Measurements from ENCODE around the gene TSPOAP1. TPM values are rescaled to one million over a fixed set of nuclear protein-coding genes. Genes with fewer than 3 reads are reported as not detected.

TSPOAP1 gene
- total RNA-seq, 1 donor from 2014 or later, result 21.0 TPM

DNA sequence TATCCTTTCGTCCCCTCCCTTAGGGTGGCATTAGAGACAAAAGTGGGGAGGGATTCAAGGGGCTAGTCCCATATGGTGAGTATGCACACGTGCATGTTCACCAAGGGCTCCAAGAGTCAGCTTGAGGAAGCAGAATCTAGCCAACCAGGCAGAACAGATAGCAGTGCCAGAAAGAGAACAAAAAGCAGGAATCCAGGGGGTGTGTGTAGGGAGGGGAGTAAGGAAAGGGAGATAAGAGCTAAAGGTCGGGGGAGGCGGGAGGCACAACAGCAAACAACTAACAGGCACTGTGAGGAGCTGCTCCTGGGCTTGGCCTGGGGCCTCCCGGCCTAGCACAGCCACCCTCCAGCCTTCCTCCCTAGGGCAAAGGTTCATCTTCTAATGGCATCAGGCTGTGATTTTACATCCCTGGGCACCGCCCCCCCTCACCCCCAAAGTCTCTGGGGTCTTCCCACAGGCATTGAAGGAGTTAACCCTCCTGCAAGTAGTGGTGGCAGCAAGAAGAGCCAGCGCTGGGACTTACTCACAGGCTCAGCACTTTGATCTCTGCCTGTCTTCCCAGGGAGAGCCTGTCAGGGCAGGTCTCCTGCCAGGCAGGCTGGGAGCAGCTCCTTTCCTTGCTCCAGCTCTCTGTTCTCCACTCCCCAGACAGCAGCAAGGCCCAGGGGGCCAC is 35.8 kb upstream of the TSPOAP1 start:
- no peak overlapping the region for H3K4me3 ChIP-seq
- intact Hi-C loops (cut with DNase I), result no loop called here
- DNase-seq (no peak), ATAC-seq (no peak)
- H3K4me1 ChIP-seq, result no peaks in the 10 kb centered on the region
- no peaks in the 10 kb centered on the region for H3K27me3 ChIP-seq
- no peak overlapping the region for H3K27ac ChIP-seq
- H3K9me3 ChIP-seq, result no peaks in the 10 kb centered on the region
- H3K36me3 ChIP-seq, result no peaks in the 10 kb centered on the region
- TF ChIP-seq CTCF (IDR thresholded peaks at IDR 0.05), result no peak

- no peaks in the 10 kb centered on the region for H3K36me3 ChIP-seq
- H3K27me3 ChIP-seq, result no peaks in the 10 kb centered on the region
- no peak overlapping the region for H3K4me3 ChIP-seq
- ATAC-seq, result no peak
- intact Hi-C loops (cut with DNase I), result no loop called here
- H3K9me3 ChIP-seq, result no peaks in the 10 kb centered on the region
- no peak for TF ChIP-seq CTCF (IDR thresholded peaks at IDR 0.05)
- no peak for DNase-seq
- H3K27ac ChIP-seq, result no peak overlapping the region
- H3K4me1 ChIP-seq, result no peaks in the 10 kb centered on the region
Observed at GRCh38 chr17:58363457-58364185, 35.0 kb upstream of the TSPOAP1 start.

- Histone ChIP-seq H3K27ac (no peak overlapping the region), H3K36me3 (peaks cover 7% of the 10 kb centered on the region), H3K4me1 (no peaks in the 10 kb centered on the region), H3K27me3 (no peaks in the 10 kb centered on the region), H3K4me3 (no peak overlapping the region), H3K9me3 (no peaks in the 10 kb centered on the region)
- no peak for TF ChIP-seq CTCF (IDR thresholded peaks at IDR 0.05)
- no peak for ATAC-seq
- intact Hi-C loops (cut with DNase I), result no loop called here
- DNase-seq, result no peak
Observed at GRCh38 chr17:58362368-58363014, 33.9 kb upstream of the TSPOAP1 start.

- Histone ChIP-seq H3K27me3 (no peaks in the 10 kb centered on the region), H3K27ac (no peak overlapping the region), H3K36me3 (peaks cover 7% of the 10 kb centered on the region), H3K4me3 (no peak overlapping the region), H3K4me1 (no peaks in the 10 kb centered on the region), H3K9me3 (no peaks in the 10 kb centered on the region)
- ATAC-seq, result no peak
- DNase-seq, result no peak
- intact Hi-C loops (cut with DNase I), result no loop called here
- no peak for TF ChIP-seq CTCF (IDR thresholded peaks at IDR 0.05)
Observed at GRCh38 chr17:58360296-58361063, 31.9 kb upstream of the TSPOAP1 start.

- H3K4me3 ChIP-seq, result no peak overlapping the region
- intact Hi-C loops (cut with DNase I), result no loop called here
- H3K36me3 ChIP-seq, result peaks cover 7% of the 10 kb centered on the region
- H3K27me3 ChIP-seq, result no peaks in the 10 kb centered on the region
- H3K27ac ChIP-seq, result no peak overlapping the region
- no peak for TF ChIP-seq CTCF (IDR thresholded peaks at IDR 0.05)
- no peak for DNase-seq
- no peak for ATAC-seq
- H3K9me3 ChIP-seq, result no peaks in the 10 kb centered on the region
- H3K4me1 ChIP-seq, result no peaks in the 10 kb centered on the region
Observed at GRCh38 chr17:58358408-58359172, 30.0 kb upstream of the TSPOAP1 start.
